Activated CD8-positive, alpha-beta T cell treated with anti-CD3 and anti-CD28 coated beads for 36 hours (primary cell): ENCODE results near the gene FAM20B. TPM values are rescaled to one million over a fixed set of nuclear protein-coding genes. Genes with fewer than 3 reads are reported as not detected.

Experiments
- ATAC-seq: fragments of 200-7000 bp; cut with Tn5 transposase; one replicate; pipeline ENCODE4 v1.10.0; 2021; ENCODE audit warnings: mild to moderate bottlenecking, moderate library complexity
- CTCF ChIA-PET: fragments of 350-600 bp; sonication (Branson Sonifier 250); formaldehyde crosslinking; loops from one replicate; lab custom pipeline; 2021; ENCODE audit warnings: antibody characterized with exemption; lab: Charles Lee
- POLR2A ChIA-PET: fragments of 350-600 bp; sonication (Branson Sonifier 250); formaldehyde crosslinking; loops from one replicate; lab custom pipeline; 2021; ENCODE audit warnings: antibody characterized with exemption; lab: Charles Lee
- DNase-seq: peaks from one replicate; pipeline ENCODE4 v3.0.0-alpha.2; 2020
- H3K27ac Mint-ChIP-seq: one replicate; pipeline ENCODE4 v1.8.0; 2021; ENCODE audit warnings: mild to moderate bottlenecking, mixed read lengths
- H3K27me3 Mint-ChIP-seq: one replicate; pipeline ENCODE4 v1.8.0; 2021; ENCODE audit warnings: mixed read lengths
- H3K36me3 Mint-ChIP-seq: one replicate; pipeline ENCODE4 v1.8.0; 2021; ENCODE audit warnings: low read depth, mixed read lengths
- H3K4me1 Mint-ChIP-seq: one replicate; pipeline ENCODE4 v1.8.0; 2021; ENCODE audit warnings: low read depth, mixed read lengths
- H3K4me3 Mint-ChIP-seq: one replicate; pipeline ENCODE4 v1.8.0; 2021; ENCODE audit warnings: mild to moderate bottlenecking, moderate library complexity, mixed read lengths
- H3K9me3 Mint-ChIP-seq: one replicate; pipeline ENCODE4 v1.8.0; 2021; ENCODE audit warnings: mixed read lengths
- intact Hi-C: fragments of 100-400 bp; cut with micrococcal nuclease; formaldehyde crosslinking; loops from one replicate; pipeline ENCODE4 v1.10.0; 2022
- total RNA-seq, 2 experiments: library from RNA; stranded (reverse); gene quantifications; one replicate each; pipeline ENCODE4 v1.2.3, GENCODE V29; 2021
- TF ChIP-seq, protein P1 (sequence below): fragments of 200-600 bp; IDR thresholded peaks from one replicate; pipeline ENCODE4 v1.8.0; 2022; ENCODE audit warnings: antibody characterized with exemption, mild to moderate bottlenecking

FAM20B gene
- total RNA-seq, 2 experiments from 2014 or later: 34.7 to 36.1 TPM

DNA sequence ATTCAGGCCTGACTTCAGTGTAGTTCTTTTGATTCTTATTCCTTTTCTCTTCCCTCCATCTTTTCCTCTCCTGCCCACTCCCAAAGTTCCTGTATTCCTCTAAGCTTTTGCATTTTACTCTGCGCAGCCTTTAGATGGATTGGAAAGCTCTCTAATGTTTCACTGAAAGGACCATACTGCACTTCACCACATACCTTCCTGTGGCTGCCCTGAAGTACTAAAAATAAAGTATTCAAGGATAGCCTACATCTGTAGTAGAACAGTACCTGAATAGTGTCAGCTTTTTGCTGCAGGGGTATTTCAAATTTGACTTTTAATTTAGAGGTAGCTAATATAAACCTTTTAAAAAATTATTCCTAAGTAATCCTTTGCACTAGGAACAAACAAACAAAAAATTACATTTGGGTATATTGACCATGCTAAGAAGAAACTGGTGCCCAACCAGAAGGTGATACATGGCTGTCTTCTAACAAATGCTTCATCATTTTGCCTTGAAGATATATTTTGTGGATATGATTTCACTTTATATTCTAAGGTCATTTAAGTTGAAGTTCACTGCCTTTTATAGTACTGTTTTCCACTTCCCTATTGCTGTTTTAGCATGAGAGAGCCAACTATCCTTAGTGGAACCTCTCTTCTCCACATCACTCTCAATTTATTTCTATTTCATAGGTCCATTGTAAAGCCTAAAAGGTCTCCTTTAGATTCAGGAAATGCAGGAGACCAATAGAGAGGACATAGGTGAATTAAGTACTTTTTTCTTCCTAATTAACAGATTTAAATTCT is 22.8 kb downstream of the FAM20B start:
- Mint-ChIP-seq H3K4me3 (no peak overlapping the region), H3K27ac (no peak overlapping the region), H3K27me3 (no peaks in the 10 kb centered on the region), H3K36me3 (peaks cover 5% of the 10 kb centered on the region), H3K4me1 (peaks cover 4% of the 10 kb centered on the region), H3K9me3 (no peaks in the 10 kb centered on the region)
- ATAC-seq (no peak), DNase-seq (no peak)
- intact Hi-C loops: no loop called here
- TF ChIP-seq, protein P1, sequence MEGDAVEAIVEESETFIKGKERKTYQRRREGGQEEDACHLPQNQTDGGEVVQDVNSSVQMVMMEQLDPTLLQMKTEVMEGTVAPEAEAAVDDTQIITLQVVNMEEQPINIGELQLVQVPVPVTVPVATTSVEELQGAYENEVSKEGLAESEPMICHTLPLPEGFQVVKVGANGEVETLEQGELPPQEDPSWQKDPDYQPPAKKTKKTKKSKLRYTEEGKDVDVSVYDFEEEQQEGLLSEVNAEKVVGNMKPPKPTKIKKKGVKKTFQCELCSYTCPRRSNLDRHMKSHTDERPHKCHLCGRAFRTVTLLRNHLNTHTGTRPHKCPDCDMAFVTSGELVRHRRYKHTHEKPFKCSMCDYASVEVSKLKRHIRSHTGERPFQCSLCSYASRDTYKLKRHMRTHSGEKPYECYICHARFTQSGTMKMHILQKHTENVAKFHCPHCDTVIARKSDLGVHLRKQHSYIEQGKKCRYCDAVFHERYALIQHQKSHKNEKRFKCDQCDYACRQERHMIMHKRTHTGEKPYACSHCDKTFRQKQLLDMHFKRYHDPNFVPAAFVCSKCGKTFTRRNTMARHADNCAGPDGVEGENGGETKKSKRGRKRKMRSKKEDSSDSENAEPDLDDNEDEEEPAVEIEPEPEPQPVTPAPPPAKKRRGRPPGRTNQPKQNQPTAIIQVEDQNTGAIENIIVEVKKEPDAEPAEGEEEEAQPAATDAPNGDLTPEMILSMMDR: no peak
- CTCF ChIA-PET: interaction anchor here (1.6 kb wide), 1 partner anchor 10 kb away, joined by 4 read pairs; no protein-coding TSS in a partner anchor
- POLR2A ChIA-PET: interaction anchor here (0.6 kb wide), 1 partner anchor 753 kb away, joined by 3 read pairs; no protein-coding TSS in a partner anchor

DNA sequence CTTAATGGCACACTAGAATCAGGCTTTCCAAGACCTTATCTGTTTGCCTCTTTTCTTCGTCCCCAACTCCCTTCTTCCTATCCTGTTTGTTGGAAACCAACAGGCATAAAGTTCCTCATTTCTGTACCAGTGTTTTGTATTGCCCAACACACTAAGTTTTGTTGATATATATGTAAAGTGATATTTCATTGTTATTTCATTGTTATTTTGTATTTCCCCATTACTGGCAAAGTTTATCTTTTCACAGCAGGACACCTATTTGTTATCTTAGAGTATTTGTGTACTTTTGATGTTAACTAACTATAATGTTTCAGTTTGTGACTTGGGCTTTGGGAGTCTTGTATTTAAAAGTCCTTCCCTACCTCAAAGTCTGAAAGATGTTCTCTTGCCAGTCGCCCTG is 27.1 kb downstream of the FAM20B start:
- ATAC-seq: no peak
- TF ChIP-seq, protein P1: no peak
- no peak for DNase-seq
- H3K36me3 Mint-ChIP-seq: peaks cover 30% of the 10 kb centered on the region
- intact Hi-C loops: no loop called here
- no peak overlapping the region for H3K4me3 Mint-ChIP-seq
- H3K4me1 Mint-ChIP-seq: no peaks in the 10 kb centered on the region
- H3K27me3 Mint-ChIP-seq: no peaks in the 10 kb centered on the region
- ChIA-PET POLR2A (no interaction called here), CTCF (no interaction called here)
- no peaks in the 10 kb centered on the region for H3K9me3 Mint-ChIP-seq
- H3K27ac Mint-ChIP-seq: no peak overlapping the region

DNA sequence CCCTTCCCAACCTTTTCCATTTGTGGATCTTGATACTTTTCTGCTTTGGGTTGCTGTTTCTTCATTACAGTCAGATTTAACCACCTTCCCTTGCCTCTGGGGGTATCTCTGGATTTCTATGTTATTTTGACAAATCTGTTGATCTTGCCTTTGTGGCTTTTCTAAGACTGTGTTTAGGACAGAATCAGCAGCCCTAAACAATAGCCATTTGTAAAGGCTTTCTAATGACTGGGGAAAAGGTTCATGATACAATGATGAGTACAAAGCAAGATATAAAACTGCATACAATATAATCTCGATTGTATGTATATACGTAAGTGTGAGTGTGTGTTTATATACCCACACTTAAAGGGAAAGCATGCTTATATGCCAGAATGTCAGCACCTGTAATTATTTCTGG is 27.8 kb downstream of the FAM20B start:
- no peak overlapping the region for H3K27ac Mint-ChIP-seq
- intact Hi-C loops: no loop called here
- no peaks in the 10 kb centered on the region for H3K4me1 Mint-ChIP-seq
- H3K36me3 Mint-ChIP-seq: peaks cover 33% of the 10 kb centered on the region
- ATAC-seq: no peak
- DNase-seq: no peak
- no peaks in the 10 kb centered on the region for H3K9me3 Mint-ChIP-seq
- H3K27me3 Mint-ChIP-seq: no peaks in the 10 kb centered on the region
- H3K4me3 Mint-ChIP-seq: no peak overlapping the region
- CTCF ChIA-PET: no interaction called here
- POLR2A ChIA-PET: no interaction called here
- TF ChIP-seq, protein P1: no peak

DNA sequence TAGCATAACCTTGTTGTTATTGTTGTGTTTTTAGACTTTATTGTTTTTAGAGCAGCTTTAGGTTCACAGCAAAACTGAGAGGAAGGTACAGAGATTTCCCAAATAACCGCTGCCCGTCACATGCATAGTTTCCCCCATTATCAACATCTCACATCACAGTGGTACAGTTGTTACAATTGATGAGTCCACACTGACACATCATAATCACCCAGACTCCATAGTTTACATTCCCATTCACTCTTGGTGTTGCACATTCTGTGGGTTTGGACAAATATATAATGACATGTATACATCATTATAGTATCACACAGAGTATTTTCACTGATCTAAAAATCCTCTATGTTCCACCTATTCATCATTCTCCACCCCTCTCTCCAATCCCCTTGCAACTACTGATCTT is 30.2 kb downstream of the FAM20B start:
- Mint-ChIP-seq H3K27ac (no peak overlapping the region), H3K9me3 (no peaks in the 10 kb centered on the region), H3K36me3 (peaks cover 41% of the 10 kb centered on the region), H3K4me1 (no peaks in the 10 kb centered on the region), H3K27me3 (no peaks in the 10 kb centered on the region), H3K4me3 (no peak overlapping the region)
- ChIA-PET POLR2A (no interaction called here), CTCF (no interaction called here)
- TF ChIP-seq, protein P1: no peak
- intact Hi-C loops: no loop called here
- ATAC-seq: no peak
- no peak for DNase-seq
